WI38 (cell line): ENCODE measurements around the gene ZNF883.
A peak's percentile ranks its signal among the peaks of the same experiment; 100 is the strongest.
"Not testable (repeated sequence)": the region's sequence is repeated elsewhere in the genome, so short reads cannot be mapped to it uniquely, and the experiment has no call there.

Experiments used
- H3K4me3 ChIP-seq: 2 replicates; pipeline ENCODE4 v1.5.1; 2011; ENCODE audit warnings: low read depth, mild to moderate bottlenecking, control low read depth, low read length
- CTCF ChIP-seq: IDR thresholded peaks from 2 replicates; pipeline ENCODE4 v1.5.1; 2012; ENCODE audit warnings: low read depth, mild to moderate bottlenecking, control low read depth, low read length

Gene ZNF883

GRCh38 chr9:113011911-113012381 is at the start of gene ZNF883:
Gene ZNF883, minus strand, starts transcription at chr9:113012192.
- H3K4me3 ChIP-seq, result peak within 1 kb of the TSS; percentile 60
- no peak for TF ChIP-seq CTCF

- H3K4me3 ChIP-seq, result not testable (repeated sequence)
Observed at GRCh38 chr9:113061072-113061850, 49.3 kb upstream of the ZNF883 start.

DNA sequence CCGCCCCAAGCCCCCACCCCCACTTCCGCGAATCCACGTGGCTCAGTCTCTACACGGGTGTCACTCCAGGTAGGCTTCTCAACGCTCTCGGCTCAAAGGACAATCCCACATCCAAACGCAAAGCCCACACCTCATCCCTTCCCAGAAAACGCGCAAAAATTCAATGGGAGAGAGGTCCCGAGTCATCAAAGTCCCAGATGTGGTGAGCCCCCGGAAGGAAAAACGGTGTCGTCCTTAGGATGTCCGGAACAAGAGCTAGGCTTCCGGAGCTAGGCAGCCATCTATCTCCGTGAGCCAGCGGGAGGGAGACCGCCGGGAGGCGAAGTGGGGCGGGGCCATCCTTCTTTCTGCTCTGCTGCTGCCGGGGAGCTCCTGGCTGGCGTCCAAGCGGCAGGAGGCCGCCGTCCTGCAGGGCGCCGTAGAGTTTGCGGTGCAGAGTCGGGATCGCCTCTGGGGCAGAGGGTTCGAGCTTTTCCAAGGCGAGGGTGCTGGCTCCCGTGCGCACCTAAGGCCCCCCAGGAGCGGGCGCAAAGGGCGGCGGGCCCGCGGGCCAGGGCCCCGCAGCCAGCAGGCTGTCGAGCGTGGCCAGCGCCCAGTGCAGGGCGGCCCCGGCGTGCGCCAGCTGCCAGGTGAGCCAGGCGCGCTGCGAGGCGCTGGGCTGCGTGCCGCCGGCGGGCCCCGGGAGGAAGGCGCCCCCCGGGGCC is 47.7 kb upstream of the ZNF883 start:
- H3K4me3 ChIP-seq, result not testable (repeated sequence)

GRCh38 chr9:113057193-113057592 is 45.2 kb upstream of the ZNF883 start:
- H3K4me3 ChIP-seq, result peak overlapping the region; percentile 69
- TF ChIP-seq CTCF, result no peak

DNA sequence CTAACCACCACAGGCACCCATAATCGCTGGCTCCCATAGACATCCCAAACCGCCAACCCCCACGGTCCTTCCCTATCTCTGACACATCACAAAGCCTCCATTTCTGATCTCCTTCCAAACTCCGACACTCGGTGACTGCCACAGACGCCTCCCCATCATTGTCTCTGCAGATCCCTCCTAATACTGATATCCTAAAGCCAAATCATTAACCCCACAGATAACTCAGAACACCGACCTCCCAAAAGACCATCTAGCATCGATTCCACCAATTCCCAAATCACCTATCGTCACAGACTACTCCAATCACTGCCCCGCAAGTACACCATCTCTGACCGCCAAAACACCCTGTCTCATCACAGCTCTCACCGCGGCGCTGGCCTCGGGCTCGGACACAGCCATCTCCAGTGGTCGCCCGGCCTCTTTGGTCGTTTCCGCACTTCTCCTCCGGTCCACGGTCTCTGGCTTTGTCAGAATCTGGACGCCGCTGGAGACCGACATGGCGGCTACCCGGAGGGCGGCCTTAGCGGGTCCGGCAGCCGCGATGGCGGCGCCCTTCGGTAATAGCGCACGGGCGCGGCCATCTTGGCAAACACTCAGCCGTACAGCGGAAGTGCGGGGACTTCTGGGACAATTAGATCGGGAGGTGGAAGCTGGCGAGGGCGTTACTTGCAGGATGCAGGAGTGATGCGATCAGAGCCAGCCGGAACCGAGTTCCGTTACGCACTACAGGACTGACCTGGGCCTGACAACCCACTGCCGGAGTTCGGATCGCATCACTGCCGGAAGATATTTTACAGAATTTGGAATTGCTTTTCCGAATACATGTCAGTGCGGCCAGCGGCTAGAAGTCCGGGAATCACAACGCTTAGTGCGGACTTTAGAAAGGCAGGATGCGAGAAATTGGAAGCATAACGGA is 44.5 kb upstream of the ZNF883 start, which contains the start of gene ZFP37:
Gene ZFP37, minus strand, starts transcription at position 534 of the 916 bp plus-strand sequence. Its CDS starts 36 bp downstream, at position 498.
- H3K4me3 ChIP-seq, result peak within 1 kb of the TSS; percentile 69
- TF ChIP-seq CTCF, result no peak

DNA sequence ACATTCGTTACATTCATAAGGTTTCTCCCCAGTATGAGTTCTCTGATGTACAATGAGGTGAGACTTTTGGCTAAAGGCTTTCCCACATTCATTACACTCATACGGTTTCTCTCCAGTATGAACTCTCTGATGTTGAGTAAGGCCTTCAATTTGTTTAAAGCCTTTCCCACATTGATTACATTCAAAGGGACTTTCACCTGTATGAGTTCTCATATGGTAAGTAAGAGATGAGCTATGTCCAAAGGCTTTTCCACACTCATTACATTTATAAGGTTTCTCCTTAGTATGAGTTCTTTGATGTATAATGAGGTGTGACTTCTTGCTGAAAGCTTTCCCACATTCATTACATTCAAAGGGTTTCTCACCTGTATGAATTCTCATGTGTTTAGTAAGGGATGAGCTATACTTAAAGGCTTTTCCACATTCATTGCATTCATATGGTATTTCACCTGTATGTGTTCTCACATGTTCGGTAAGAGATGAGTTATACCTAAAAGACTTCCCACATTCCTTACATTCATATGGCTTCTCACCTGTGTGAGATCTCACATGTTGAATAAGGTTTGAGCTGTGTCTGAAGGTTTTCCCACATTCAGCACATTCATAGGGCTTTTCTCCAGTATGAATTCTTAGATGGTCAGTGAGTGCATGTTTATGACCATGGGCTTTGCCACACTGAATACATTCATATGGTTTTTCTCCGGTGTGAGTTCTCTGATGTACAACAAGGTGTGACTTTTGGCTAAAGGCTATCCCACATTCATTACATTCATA is 31.1 kb upstream of the ZNF883 start:
- TF ChIP-seq CTCF, result no peak
- no peak overlapping the region for H3K4me3 ChIP-seq

DNA sequence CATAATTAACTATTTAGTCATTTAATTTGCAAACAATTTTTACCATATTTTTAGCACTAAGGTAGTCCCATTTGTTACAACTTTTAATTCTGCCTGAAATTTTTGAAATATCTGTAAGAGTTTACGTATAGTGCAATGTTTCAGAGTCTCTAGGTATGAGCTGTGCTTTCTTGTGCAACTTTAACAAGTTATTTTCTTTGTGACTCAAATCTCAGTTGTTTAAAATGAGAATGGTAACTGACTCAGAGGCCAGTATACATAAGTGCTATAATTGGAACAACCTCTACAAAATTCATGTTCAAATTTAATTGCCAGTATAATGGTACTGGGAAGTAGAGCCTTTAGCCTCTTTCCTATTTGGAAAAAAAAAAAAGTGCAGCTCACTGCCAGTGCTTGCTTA is 14.2 kb upstream of the ZNF883 start:
- TF ChIP-seq CTCF, result no peak
- no peak overlapping the region for H3K4me3 ChIP-seq
